ENCODE measurements around the gene TIGAR. TPM values are rescaled to one million over a fixed set of nuclear protein-coding genes. Genes with fewer than 3 reads are reported as not detected.
A peak's percentile ranks its signal among the peaks of the same experiment; 100 is the strongest.

The TIGAR gene
- total RNA-seq, 1 experiment from 2014 or later: 4.6 TPM

DNA sequence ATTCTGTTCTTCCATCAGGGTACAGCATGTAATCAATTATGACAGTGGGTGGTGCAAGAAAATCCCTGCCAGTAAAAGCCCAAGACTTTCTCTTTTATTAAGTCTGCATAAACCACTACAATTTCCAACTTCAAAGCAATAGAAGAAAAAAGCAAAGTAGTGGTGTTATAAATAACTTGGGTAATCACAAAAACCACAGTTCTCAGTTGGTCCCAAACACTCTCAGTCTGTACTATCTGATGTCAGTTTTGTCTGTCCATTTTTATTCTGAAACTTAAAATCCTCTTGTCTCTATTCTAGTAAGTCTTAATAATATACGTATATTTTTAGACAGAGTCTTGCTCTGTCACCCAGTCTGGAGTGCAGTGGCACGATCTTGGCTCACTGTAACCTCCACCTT lies 8.8 kb upstream of the TIGAR start:
- Histone ChIP-seq H3K4me2 (ENCODE audit: low read length) (no peak overlapping the region), H3K9ac (ENCODE audit: low read length) (no peak overlapping the region), H3K9me2 (replicated peaks; ENCODE audit: low read length) (no peaks in the 10 kb centered on the region), H3K9me3 (ENCODE audit: low read length) (no peaks in the 10 kb centered on the region), H3K4me3 (ENCODE audit: low read length) (no peak overlapping the region), H3K4me1 (ENCODE audit: insufficient read depth, low read length) (peaks cover 7% of the 10 kb centered on the region), H3K79me2 (ENCODE audit: low read length) (no peaks in the 10 kb centered on the region), H3F3A (ENCODE audit: low read length, unreplicated experiment) (no peaks in the 10 kb centered on the region), H3K36me3 (ENCODE audit: low read depth, low read length) (no peaks in the 10 kb centered on the region), H3K27me3 (ENCODE audit: low read length) (no peaks in the 10 kb centered on the region), H3K27ac (ENCODE audit: low read length) (no peak overlapping the region), H2AFZ (ENCODE audit: low read length) (no peak overlapping the region), H4K20me1 (ENCODE audit: low read length) (no peaks in the 10 kb centered on the region)
- ATAC-seq (no peak), DNase-seq (no peak)
- no TSS peak for BruUV-seq (replicated peaks)
- ChIA-PET POLR2A (ENCODE audit: unreplicated experiment) (no interaction called here), CTCF (no interaction called here)
- TF ChIP-seq CTCF (conservative IDR thresholded peaks at IDR 0.05; ENCODE audit: low read depth, low read length) (no peak), EZH2 (IDR thresholded peaks at IDR 0.05; ENCODE audit: low read length, unreplicated experiment) (no peak), EZH2phosphoT487 (IDR thresholded peaks at IDR 0.05; ENCODE audit: borderline replicate concordance, low read length) (no peak)
- intact Hi-C loops (cut with micrococcal nuclease): no loop called here

DNA sequence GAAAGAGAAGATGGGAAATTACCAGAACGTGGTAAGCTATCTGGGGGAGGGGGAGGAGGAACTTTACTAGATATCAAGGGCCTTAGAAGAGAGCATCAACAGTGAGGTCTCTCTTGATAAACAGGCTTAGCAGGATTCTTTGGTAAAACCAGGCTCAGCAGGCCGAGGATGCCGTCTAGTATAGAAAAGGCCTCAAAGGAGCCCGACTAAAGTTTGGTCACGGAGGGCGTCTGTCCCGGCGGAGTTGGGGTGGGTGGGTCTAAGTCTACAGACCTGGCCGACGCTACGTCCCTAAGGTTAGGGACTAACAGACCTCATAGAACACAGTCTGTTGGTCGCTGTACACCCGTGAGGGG lies 538 bp upstream of the TIGAR start:
- Histone ChIP-seq H3K79me2 (ENCODE audit: low read length) (peaks cover 28% of the 10 kb centered on the region), H3K27ac (ENCODE audit: low read length) (no peak overlapping the region), H3K4me2 (ENCODE audit: low read length) (peak overlapping the region; percentile 89), H2AFZ (ENCODE audit: low read length) (peak overlapping the region; percentile 93), H3K9ac (ENCODE audit: low read length) (peak overlapping the region; percentile 71), H3K27me3 (ENCODE audit: low read length) (no peaks in the 10 kb centered on the region), H3F3A (ENCODE audit: low read length, unreplicated experiment) (no peaks in the 10 kb centered on the region), H3K9me2 (replicated peaks; ENCODE audit: low read length) (no peaks in the 10 kb centered on the region), H3K36me3 (ENCODE audit: low read depth, low read length) (no peaks in the 10 kb centered on the region), H3K4me1 (ENCODE audit: insufficient read depth, low read length) (peaks cover 11% of the 10 kb centered on the region), H3K9me3 (ENCODE audit: low read length) (no peaks in the 10 kb centered on the region), H3K4me3 (ENCODE audit: low read length) (peak overlapping the region; percentile 95), H4K20me1 (ENCODE audit: low read length) (no peaks in the 10 kb centered on the region)
- BruUV-seq (replicated peaks): TSS peak; percentile 98
- POLR2A ChIA-PET (ENCODE audit: unreplicated experiment): no interaction called here
- DNase-seq: no peak
- CTCF ChIA-PET: no interaction called here
- intact Hi-C loops (cut with micrococcal nuclease): no loop called here
- ATAC-seq: peak; percentile 44
- TF ChIP-seq CTCF (conservative IDR thresholded peaks at IDR 0.05; ENCODE audit: low read depth, low read length) (no peak), EZH2phosphoT487 (IDR thresholded peaks at IDR 0.05; ENCODE audit: borderline replicate concordance, low read length) (no peak), EZH2 (IDR thresholded peaks at IDR 0.05; ENCODE audit: low read length, unreplicated experiment) (no peak)

- no peak overlapping the region for H3K27ac ChIP-seq (ENCODE audit: low read length)
- H3K36me3 ChIP-seq (ENCODE audit: low read depth, low read length): no peaks in the 10 kb centered on the region
- BruUV-seq (replicated peaks): no TSS peak
- no peaks in the 10 kb centered on the region for H3K9me3 ChIP-seq (ENCODE audit: low read length)
- ChIA-PET POLR2A (ENCODE audit: unreplicated experiment) (no interaction called here), CTCF (no interaction called here)
- H3K79me2 ChIP-seq (ENCODE audit: low read length): peaks cover 28% of the 10 kb centered on the region
- DNase-seq (no peak), ATAC-seq (no peak)
- H2AFZ ChIP-seq (ENCODE audit: low read length): no peak overlapping the region
- no peak overlapping the region for H3K9ac ChIP-seq (ENCODE audit: low read length)
- no peak for TF ChIP-seq EZH2phosphoT487 (IDR thresholded peaks at IDR 0.05; ENCODE audit: borderline replicate concordance, low read length)
- no peak for TF ChIP-seq CTCF (conservative IDR thresholded peaks at IDR 0.05; ENCODE audit: low read depth, low read length)
- TF ChIP-seq EZH2 (IDR thresholded peaks at IDR 0.05; ENCODE audit: low read length, unreplicated experiment): no peak
- H3K27me3 ChIP-seq (ENCODE audit: low read length): no peaks in the 10 kb centered on the region
- H4K20me1 ChIP-seq (ENCODE audit: low read length): no peaks in the 10 kb centered on the region
- H3K4me3 ChIP-seq (ENCODE audit: low read length): no peak overlapping the region
- intact Hi-C loops (cut with micrococcal nuclease): no loop called here
- peaks cover 11% of the 10 kb centered on the region for H3K4me1 ChIP-seq (ENCODE audit: insufficient read depth, low read length)
- no peaks in the 10 kb centered on the region for H3K9me2 ChIP-seq (replicated peaks; ENCODE audit: low read length)
- no peaks in the 10 kb centered on the region for H3F3A ChIP-seq (ENCODE audit: low read length, unreplicated experiment)
- H3K4me2 ChIP-seq (ENCODE audit: low read length): 0 out of 2 replicates have a peak overlapping the region, but pooled peaks have one; percentile 97
Measured at GRCh38 chr12:4322726-4323125, 1.7 kb downstream of the TIGAR start.

Data from PC-3 (cell line).